PC-9 (cell line): ENCODE measurements around the gene CHD1L.

Experiments used
- CTCF ChIP-seq: fragments of 200-600 bp; sonication (generic); conservative IDR thresholded peaks from 2 replicates; pipeline ENCODE4 v1.6.1; 2017; ENCODE audit warnings: mixed run types, antibody characterized with exemption, mild to moderate bottlenecking, moderate library complexity
- EZH2 ChIP-seq: fragments of 200-600 bp; sonication (generic); IDR thresholded peaks from 2 replicates; pipeline ENCODE4 v1.8.0; 2017; ENCODE audit warnings: antibody characterized with exemption, low read depth

GRCh38 chr1:147235822-147236221, 6.7 kb upstream of the CHD1L start:
- TF ChIP-seq CTCF = no peak
- TF ChIP-seq EZH2 = no peak
